ENCODE data around the gene MPV17L2.
A peak's percentile ranks its signal among the peaks of the same experiment; 100 is the strongest.

MPV17L2 gene

GRCh38 chr19:18194554-18195238, 1.7 kb downstream of the MPV17L2 start:
- Histone ChIP-seq H3K27me3 (ENCODE audit: insufficient read depth, low read length) (no peaks in the 10 kb centered on the region), H3K36me3 (ENCODE audit: insufficient read depth, low read depth, low read length) (peaks cover 30% of the 10 kb centered on the region), H3K27ac (ENCODE audit: low read length) (no peak overlapping the region), H3K4me3 (ENCODE audit: low read length) (peak overlapping the region; percentile 93), H3K9ac (ENCODE audit: low read depth, low read length) (peak overlapping the region; percentile 76; the same call in 1 of the 2 replicates), H3K4me1 (ENCODE audit: insufficient read depth, low read length) (peaks cover 8% of the 10 kb centered on the region; the same call in 1 of the 2 replicates), H3K9me3 (ENCODE audit: insufficient read depth, low read depth, low read length) (no peaks in the 10 kb centered on the region)

- H3K9ac ChIP-seq (ENCODE audit: low read depth, low read length) = no peak overlapping the region
- H3K27me3 ChIP-seq (ENCODE audit: insufficient read depth, low read length) = no peaks in the 10 kb centered on the region
- no peak overlapping the region for H3K27ac ChIP-seq (ENCODE audit: low read length)
- H3K36me3 ChIP-seq (ENCODE audit: insufficient read depth, low read depth, low read length) = peaks cover 38% of the 10 kb centered on the region
- no peaks in the 10 kb centered on the region for H3K9me3 ChIP-seq (ENCODE audit: insufficient read depth, low read depth, low read length)
- H3K4me1 ChIP-seq (ENCODE audit: insufficient read depth, low read length) = peaks cover 8% of the 10 kb centered on the region; the same call in 1 of the 2 replicates
- no peak overlapping the region for H3K4me3 ChIP-seq (ENCODE audit: low read length)
Observed at GRCh38 chr19:18196511-18196845, 3.5 kb downstream of the MPV17L2 start.

DNA sequence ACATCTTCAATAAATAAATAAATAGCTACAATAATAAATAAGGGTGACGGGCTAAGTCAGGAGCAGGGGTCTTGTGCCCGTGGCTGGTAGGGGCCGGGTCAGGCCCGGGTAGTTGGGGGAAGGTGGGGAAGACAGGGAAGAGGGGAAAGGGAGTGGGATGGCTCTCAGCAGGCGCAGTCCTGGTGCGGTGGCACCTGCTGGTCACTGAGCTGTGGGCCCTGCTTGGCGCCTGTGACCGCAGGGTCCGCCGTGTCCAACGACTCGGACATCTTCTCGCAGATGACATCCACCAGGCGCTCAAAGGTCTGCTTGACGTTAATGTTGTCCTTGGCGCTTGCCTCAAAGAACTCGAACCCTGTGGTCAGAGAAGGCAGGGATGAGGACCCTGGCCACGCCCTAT, 4.3 kb downstream of the MPV17L2 start:
- Histone ChIP-seq H3K9ac (ENCODE audit: low read depth, low read length) (no peak overlapping the region), H3K27ac (ENCODE audit: low read length) (no peak overlapping the region), H3K9me3 (ENCODE audit: insufficient read depth, low read depth, low read length) (no peaks in the 10 kb centered on the region), H3K27me3 (ENCODE audit: insufficient read depth, low read length) (no peaks in the 10 kb centered on the region), H3K4me1 (ENCODE audit: insufficient read depth, low read length) (peaks cover 8% of the 10 kb centered on the region; the same call in 1 of the 2 replicates), H3K36me3 (ENCODE audit: insufficient read depth, low read depth, low read length) (peaks cover 38% of the 10 kb centered on the region), H3K4me3 (ENCODE audit: low read length) (no peak overlapping the region)

DNA sequence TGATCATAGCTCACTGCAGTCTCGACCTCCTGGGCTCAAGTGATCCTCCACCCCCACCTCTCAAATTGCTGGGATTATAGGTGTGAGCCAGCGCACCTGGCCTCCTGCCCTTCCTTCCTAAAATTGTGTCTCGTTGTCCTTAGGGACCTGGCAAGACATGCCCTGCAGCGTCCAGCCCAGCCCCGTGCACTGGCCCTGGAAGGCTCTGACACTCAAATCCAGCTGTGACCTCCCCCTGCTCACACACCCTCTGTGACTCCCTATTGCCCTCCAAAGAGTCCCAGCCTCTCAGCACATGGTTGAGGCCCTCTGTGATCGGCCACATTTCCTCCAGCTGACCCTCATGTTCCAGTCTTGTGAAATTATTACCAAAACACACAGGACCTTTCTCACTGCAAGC, 4.9 kb downstream of the MPV17L2 start:
- Histone ChIP-seq H3K9me3 (ENCODE audit: insufficient read depth, low read depth, low read length) (no peaks in the 10 kb centered on the region), H3K27me3 (ENCODE audit: insufficient read depth, low read length) (peaks cover under 1% of the 10 kb centered on the region; the same call in 1 of the 2 replicates), H3K36me3 (ENCODE audit: insufficient read depth, low read depth, low read length) (peaks cover 38% of the 10 kb centered on the region), H3K4me1 (ENCODE audit: insufficient read depth, low read length) (peaks cover 8% of the 10 kb centered on the region; the same call in 1 of the 2 replicates), H3K9ac (ENCODE audit: low read depth, low read length) (no peak overlapping the region), H3K4me3 (ENCODE audit: low read length) (no peak overlapping the region), H3K27ac (ENCODE audit: low read length) (no peak overlapping the region)

GRCh38 chr19:18198374-18198773, 5.4 kb downstream of the MPV17L2 start:
- Histone ChIP-seq H3K9ac (ENCODE audit: low read depth, low read length) (no peak overlapping the region), H3K36me3 (ENCODE audit: insufficient read depth, low read depth, low read length) (peaks cover 38% of the 10 kb centered on the region), H3K9me3 (ENCODE audit: insufficient read depth, low read depth, low read length) (no peaks in the 10 kb centered on the region), H3K4me3 (ENCODE audit: low read length) (no peak overlapping the region), H3K27me3 (ENCODE audit: insufficient read depth, low read length) (peaks cover 5% of the 10 kb centered on the region), H3K4me1 (ENCODE audit: insufficient read depth, low read length) (peaks cover 8% of the 10 kb centered on the region; the same call in 1 of the 2 replicates), H3K27ac (ENCODE audit: low read length) (no peak overlapping the region)

DNA sequence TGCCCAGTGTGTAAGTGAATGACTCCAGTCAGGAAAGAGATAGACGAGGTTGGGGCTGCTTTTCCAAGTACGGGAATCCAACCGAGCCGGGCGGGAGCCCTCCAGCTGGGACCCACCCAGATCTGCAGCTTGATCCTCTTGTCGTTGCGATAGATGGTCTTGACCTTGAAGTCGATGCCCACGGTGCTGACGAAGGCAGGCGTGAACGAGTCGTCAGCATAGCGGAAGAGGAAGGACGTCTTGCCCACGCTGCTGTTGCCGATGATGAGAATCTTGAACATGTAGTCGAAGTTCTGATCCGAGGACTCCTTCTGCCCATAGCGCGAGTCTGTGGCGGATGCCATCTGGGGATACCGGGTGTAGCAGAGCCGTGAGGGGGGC, 9.4 kb downstream of the MPV17L2 start:
- H3K4me1 ChIP-seq (ENCODE audit: insufficient read depth, low read length) = peaks cover 7% of the 10 kb centered on the region; the same call in 1 of the 2 replicates
- no peak overlapping the region for H3K9ac ChIP-seq (ENCODE audit: low read depth, low read length)
- H3K27ac ChIP-seq (ENCODE audit: low read length) = no peak overlapping the region
- H3K36me3 ChIP-seq (ENCODE audit: insufficient read depth, low read depth, low read length) = peaks cover 26% of the 10 kb centered on the region; the same call in 1 of the 2 replicates
- peaks cover 6% of the 10 kb centered on the region for H3K27me3 ChIP-seq (ENCODE audit: insufficient read depth, low read length)
- no peak overlapping the region for H3K4me3 ChIP-seq (ENCODE audit: low read length)
- no peaks in the 10 kb centered on the region for H3K9me3 ChIP-seq (ENCODE audit: insufficient read depth, low read depth, low read length)

DNA sequence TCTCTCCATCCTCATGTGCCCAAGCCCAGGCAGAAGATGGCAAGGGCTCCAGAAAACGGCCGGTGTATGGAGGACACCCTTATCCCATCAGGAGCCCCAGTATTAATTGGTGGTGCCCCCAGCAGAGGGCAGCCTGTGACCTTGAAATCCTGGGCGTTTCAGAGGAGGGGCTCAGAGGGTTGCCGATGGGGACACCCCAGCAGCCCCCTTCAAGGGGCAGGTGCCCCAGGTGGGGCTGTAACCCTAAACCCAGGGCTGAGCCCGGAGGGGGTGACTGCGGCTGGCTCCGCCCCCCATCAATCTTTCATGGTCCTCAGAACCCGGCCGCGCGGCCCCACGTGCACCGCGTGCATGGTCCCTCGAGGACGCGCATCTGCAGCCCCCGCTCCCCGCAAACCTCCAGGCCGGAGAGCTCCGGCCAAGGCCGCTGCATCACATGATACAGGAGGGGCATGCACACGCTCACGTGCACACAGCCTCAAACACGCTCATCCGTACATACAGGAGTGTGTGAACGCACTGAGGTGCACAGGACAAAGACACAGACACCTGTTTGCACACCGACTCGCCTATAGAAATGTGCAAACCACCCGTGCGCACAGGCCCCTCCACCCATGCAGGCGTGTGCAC, 9.9 kb downstream of the MPV17L2 start:
- Histone ChIP-seq H3K9me3 (ENCODE audit: insufficient read depth, low read depth, low read length) (no peaks in the 10 kb centered on the region), H3K27ac (ENCODE audit: low read length) (no peak overlapping the region), H3K4me1 (ENCODE audit: insufficient read depth, low read length) (peaks cover 7% of the 10 kb centered on the region; the same call in 1 of the 2 replicates), H3K9ac (ENCODE audit: low read depth, low read length) (peak overlapping the region; percentile 65; the same call in 1 of the 2 replicates), H3K36me3 (ENCODE audit: insufficient read depth, low read depth, low read length) (peaks cover 26% of the 10 kb centered on the region; the same call in 1 of the 2 replicates), H3K27me3 (ENCODE audit: insufficient read depth, low read length) (peaks cover 6% of the 10 kb centered on the region), H3K4me3 (ENCODE audit: low read length) (peak overlapping the region; percentile 86)

DNA sequence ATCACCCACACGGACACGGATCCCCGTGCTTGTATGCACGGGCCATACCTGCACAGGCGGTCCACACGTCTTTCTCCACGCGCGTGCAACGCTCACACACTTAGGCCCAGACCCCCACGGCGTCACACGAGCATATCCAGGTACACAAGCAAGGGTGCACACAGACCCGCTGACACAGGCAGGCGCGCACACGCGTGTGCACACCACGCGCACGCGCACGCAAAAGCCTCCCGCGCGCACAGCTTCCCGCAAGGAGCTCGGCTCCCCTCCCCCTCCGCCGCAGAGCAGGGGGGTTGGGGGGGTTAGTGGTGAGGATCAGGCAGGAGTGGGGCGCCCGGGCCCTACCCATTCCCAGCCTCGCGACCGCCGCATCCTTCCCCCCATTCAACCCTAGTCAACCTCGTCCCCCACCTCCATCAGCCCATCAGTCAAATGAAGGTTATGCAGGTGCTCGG, 10.4 kb downstream of the MPV17L2 start:
- Histone ChIP-seq H3K4me3 (ENCODE audit: low read length) (peak overlapping the region; percentile 86), H3K9me3 (ENCODE audit: insufficient read depth, low read depth, low read length) (no peaks in the 10 kb centered on the region), H3K36me3 (ENCODE audit: insufficient read depth, low read depth, low read length) (peaks cover 21% of the 10 kb centered on the region; the same call in 1 of the 2 replicates), H3K27ac (ENCODE audit: low read length) (no peak overlapping the region), H3K27me3 (ENCODE audit: insufficient read depth, low read length) (peaks cover 6% of the 10 kb centered on the region), H3K9ac (ENCODE audit: low read depth, low read length) (peak overlapping the region; percentile 65; the same call in 1 of the 2 replicates), H3K4me1 (ENCODE audit: insufficient read depth, low read length) (peaks cover 7% of the 10 kb centered on the region; the same call in 1 of the 2 replicates)

GRCh38 chr19:18203863-18204393, 10.9 kb downstream of the MPV17L2 start, which contains the start of gene RAB3A:
Gene RAB3A, minus strand, starts transcription at chr19:18204042. Its CDS starts 1,302 bp downstream, at chr19:18202740.
- Histone ChIP-seq H3K9me3 (ENCODE audit: insufficient read depth, low read depth, low read length) (no peaks in the 10 kb centered on the region), H3K36me3 (ENCODE audit: insufficient read depth, low read depth, low read length) (peaks cover 16% of the 10 kb centered on the region; the same call in 1 of the 2 replicates), H3K9ac (ENCODE audit: low read depth, low read length) (peak within 1 kb of the TSS; percentile 89; the same call in 1 of the 2 replicates), H3K4me1 (ENCODE audit: insufficient read depth, low read length) (peaks cover 7% of the 10 kb centered on the region; the same call in 1 of the 2 replicates), H3K27me3 (ENCODE audit: insufficient read depth, low read length) (peaks cover 6% of the 10 kb centered on the region), H3K27ac (ENCODE audit: low read length) (peak within 1 kb of the TSS; percentile 90), H3K4me3 (ENCODE audit: low read length) (peak within 1 kb of the TSS; percentile 86)

DNA sequence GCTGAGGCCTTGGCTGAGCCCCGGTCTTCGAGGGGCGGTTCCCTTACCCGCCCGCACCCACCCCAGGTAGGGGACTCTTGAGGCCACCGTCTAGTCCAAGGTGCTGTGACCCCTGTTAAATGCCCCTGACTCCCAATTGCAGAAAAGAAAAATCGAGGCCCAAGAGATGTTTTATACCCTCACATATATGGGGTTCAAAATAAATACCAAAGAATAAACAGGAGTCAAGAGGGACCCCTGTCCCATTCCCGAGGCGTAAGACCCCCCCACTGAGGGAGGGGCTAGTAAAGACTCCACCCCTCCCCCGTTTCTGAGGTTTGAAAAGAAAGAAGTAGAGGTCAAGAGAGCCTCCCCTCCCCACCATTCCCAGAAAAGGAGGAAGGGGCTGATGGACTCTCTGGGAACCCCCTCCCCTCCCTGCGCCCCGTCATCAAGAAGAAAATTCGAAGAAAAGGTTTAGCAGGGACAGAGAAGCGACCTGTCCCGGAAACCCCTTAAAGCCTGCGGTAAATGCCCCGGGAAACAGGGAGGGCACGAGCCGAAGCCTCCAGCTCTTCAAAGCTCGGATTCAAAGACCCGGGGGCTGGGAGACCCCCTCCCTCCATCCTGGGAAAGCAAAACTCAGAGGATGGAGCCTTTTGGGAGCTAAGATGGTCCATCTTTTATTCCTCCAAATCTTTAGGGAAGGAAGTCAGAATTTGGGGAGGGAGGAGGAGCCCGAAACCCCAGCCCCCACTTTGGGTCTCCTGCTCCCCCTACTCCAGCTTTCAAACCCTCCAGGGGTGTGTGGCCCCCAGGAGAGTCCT, 11.6 kb downstream of the MPV17L2 start:
- Histone ChIP-seq H3K4me1 (ENCODE audit: insufficient read depth, low read length) (peaks cover 7% of the 10 kb centered on the region; the same call in 1 of the 2 replicates), H3K9me3 (ENCODE audit: insufficient read depth, low read depth, low read length) (no peaks in the 10 kb centered on the region), H3K27ac (ENCODE audit: low read length) (peak overlapping the region; percentile 90), H3K36me3 (ENCODE audit: insufficient read depth, low read depth, low read length) (peaks cover 9% of the 10 kb centered on the region; the same call in 1 of the 2 replicates), H3K27me3 (ENCODE audit: insufficient read depth, low read length) (peaks cover 6% of the 10 kb centered on the region), H3K9ac (ENCODE audit: low read depth, low read length) (peak overlapping the region; percentile 89; the same call in 1 of the 2 replicates), H3K4me3 (ENCODE audit: low read length) (peak overlapping the region; percentile 82)
